ENCODE results near the gene ADAMTS19.

ADAMTS19 gene

GRCh38 chr5:129448654-129449053, 11.4 kb upstream of the ADAMTS19 start:
- H3K27ac ChIP-seq, result no peak overlapping the region
- TF ChIP-seq ZFX (IDR thresholded peaks at IDR 0.05; ENCODE audit: borderline replicate concordance) (no peak), CTCF (IDR thresholded peaks at IDR 0.05) (no peak)

GRCh38 chr5:129454461-129454860, 5.6 kb upstream of the ADAMTS19 start:
- no peak overlapping the region for H3K27ac ChIP-seq
- no peak for TF ChIP-seq ZFX (IDR thresholded peaks at IDR 0.05; ENCODE audit: borderline replicate concordance)
- no peak for TF ChIP-seq CTCF (IDR thresholded peaks at IDR 0.05)

DNA sequence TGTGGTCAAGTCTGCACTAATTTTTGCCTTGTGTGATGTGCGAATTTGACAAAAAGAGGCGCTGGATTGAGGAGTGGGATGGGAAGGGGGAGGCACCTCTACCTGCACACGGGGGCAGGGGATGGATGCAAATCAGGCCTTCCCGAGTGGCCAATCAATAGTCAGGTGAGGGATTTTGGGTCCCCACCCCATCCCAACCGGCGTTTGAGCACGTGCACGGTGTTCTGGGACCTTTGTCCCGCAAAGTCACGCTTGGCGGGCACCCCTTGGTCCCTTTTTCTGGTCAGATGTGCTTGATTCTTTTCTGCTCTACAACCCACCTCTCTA, 685 bp upstream of the ADAMTS19 start:
- TF ChIP-seq CTCF (IDR thresholded peaks at IDR 0.05), result no peak
- no peak for TF ChIP-seq ZFX (IDR thresholded peaks at IDR 0.05; ENCODE audit: borderline replicate concordance)
- H3K27ac ChIP-seq, result no peak overlapping the region

DNA sequence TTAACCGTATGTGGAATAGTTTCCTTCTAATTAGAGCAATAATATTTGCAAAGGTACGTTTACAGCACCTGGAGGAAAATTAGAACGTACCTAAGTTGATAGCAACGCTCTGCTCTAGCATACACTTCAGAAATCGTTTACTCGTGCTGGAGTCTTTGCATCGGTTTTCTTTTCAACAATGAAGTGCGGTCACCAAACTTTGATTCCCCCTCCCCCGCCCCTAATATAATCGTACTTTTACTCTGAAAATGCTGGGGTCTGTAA, 506 bp downstream of the ADAMTS19 start:
- TF ChIP-seq CTCF (IDR thresholded peaks at IDR 0.05) (no peak), ZFX (IDR thresholded peaks at IDR 0.05; ENCODE audit: borderline replicate concordance) (no peak)
- H3K27ac ChIP-seq, result peak overlapping the region; percentile 27; the same call in 1 of the 2 replicates

DNA sequence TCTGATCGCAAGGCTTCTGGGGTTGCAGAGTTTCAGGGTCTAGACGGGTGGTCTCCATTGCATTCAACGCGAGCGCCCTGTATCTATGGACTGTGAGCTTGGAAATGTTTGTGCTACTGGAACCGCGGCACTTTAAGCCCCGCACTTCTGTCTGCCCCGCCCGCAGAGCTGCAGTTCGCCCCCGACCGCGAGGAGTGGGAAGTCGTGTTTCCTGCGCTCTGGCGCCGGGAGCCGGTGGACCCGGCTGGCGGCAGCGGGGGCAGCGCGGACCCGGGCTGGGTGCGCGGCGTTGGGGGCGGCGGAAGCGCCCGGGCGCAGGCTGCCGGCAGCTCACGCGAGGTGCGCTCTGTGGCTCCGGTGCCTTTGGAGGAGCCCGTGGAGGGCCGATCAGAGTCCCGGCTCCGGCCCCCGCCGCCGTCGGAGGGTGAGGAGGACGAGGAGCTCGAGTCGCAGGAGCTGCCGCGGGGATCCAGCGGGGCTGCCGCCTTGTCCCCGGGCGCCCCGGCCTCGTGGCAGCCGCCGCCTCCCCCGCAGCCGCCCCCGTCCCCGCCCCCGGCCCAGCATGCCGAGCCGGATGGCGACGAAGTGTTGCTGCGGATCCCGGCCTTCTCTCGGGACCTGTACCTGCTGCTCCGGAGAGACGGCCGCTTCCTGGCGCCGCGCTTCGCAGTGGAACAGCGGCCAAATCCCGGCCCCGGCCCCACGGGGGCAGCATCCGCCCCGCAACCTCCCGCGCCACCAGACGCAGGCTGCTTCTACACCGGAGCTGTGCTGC, 1.0 kb downstream of the ADAMTS19 start:
- peak overlapping the region; percentile 27; the same call in 1 of the 2 replicates for H3K27ac ChIP-seq
- TF ChIP-seq CTCF (IDR thresholded peaks at IDR 0.05) (peak; percentile 69), ZFX (IDR thresholded peaks at IDR 0.05; ENCODE audit: borderline replicate concordance) (no peak)

GRCh38 chr5:129461711-129462332, 1.7 kb downstream of the ADAMTS19 start:
- H3K27ac ChIP-seq, result no peak overlapping the region
- no peak for TF ChIP-seq ZFX (IDR thresholded peaks at IDR 0.05; ENCODE audit: borderline replicate concordance)
- peak; percentile 26; the same call in 1 of the 2 replicates for TF ChIP-seq CTCF (IDR thresholded peaks at IDR 0.05)

DNA sequence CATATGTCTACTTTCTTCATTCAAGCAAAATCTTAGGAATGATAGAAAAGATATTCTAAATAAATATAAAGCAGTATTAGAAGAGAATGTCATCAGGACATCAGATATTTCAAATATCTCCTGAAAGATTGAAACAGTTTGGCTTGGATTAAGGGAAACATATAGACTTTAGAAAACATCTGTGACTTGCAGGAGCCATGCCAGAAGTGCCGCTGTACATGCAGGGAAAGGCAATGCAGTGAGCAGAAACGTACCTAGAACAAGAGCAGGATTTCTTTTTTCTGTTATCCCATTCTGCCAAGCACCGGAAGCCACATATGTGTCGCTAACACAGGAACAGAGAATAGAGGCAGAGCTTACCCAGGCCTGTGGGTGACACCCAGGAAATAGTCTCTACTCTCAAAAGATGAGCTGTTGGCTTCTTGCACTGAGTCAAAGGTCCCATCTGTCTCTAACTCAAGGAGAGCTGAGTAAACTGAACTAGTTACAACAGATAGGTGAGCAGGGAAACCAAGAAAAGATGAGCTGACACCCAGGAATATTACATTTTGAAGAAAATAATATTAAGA, 5.8 kb downstream of the ADAMTS19 start:
- TF ChIP-seq ZFX (IDR thresholded peaks at IDR 0.05; ENCODE audit: borderline replicate concordance) (no peak), CTCF (IDR thresholded peaks at IDR 0.05) (no peak)
- no peak overlapping the region for H3K27ac ChIP-seq

All from 22Rv1 (cell line).